Mucosa of descending colon (tissue), 3 donors: Measurements from ENCODE around the gene AUH. TPM values are rescaled to one million over a fixed set of nuclear protein-coding genes. Genes with fewer than 3 reads are reported as not detected.

Experiments used
- ATAC-seq: fragments of 200-7000 bp; cut with Tn5 transposase; one replicate; pipeline ENCODE4 v1.9.1; 2020; ENCODE audit warnings: mild to moderate bottlenecking, moderate library complexity
- DNase-seq, 3 donors: peaks; one replicate each; pipeline ENCODE4 v3.0.0-alpha.2; 2020
- H3K36me3 ChIP-seq: fragments of 200-600 bp; one replicate; pipeline ENCODE4 v1.8.0; 2021; ENCODE audit warnings: low read depth, mild to moderate bottlenecking
- H3K4me1 ChIP-seq: fragments of 200-600 bp; one replicate; pipeline ENCODE4 v1.8.0; 2021; ENCODE audit warnings: low read depth, mild to moderate bottlenecking
- H3K4me3 ChIP-seq: fragments of 200-600 bp; one replicate; pipeline ENCODE4 v1.8.0; 2021; ENCODE audit warnings: mild to moderate bottlenecking
- H3K9me3 ChIP-seq: fragments of 200-600 bp; one replicate; pipeline ENCODE4 v1.8.0; 2021; ENCODE audit warnings: mild to moderate bottlenecking
- CTCF ChIP-seq: fragments of 200-600 bp; IDR thresholded peaks from one replicate; pipeline ENCODE4 v1.8.0; 2022; ENCODE audit warnings: antibody characterized with exemption, mild to moderate bottlenecking
- intact Hi-C, 2 donors: fragments of 100-400 bp; cut with DNase I in 1 of 2; cut with micrococcal nuclease in 1 of 2; formaldehyde crosslinking; loops; one replicate each; pipeline versions ENCODE4 v1.11.0 to v1.11.1; 2022; cut with DNase I, micrococcal nuclease
- total RNA-seq, 3 donors: library from RNA; stranded (reverse); fragmentation: NEBNext Ultra II Directional in 2 of 3; extraction: Animal tissue kit (Norgen Biotek cat#: 25700) in 2 of 3; gene quantifications; one replicate each; pipeline versions ENCODE4 v1.2.1 to v1.2.4, GENCODE V29; 2021 to 2023
- donor health status: DM: no; HTN: no; CAD: no; lungs with moderate emphysema.
- donor health status: DM: no; HTN: no; CAD: no.
- donor health status: DM: no; HTN: yes; CAD: no.

Gene AUH
- total RNA-seq, 3 donors from 2014 or later: 18.2 to 37.2 (median 26.6) TPM

GRCh38 chr9:91192381-91193086 lies 169.2 kb downstream of the AUH start:
- Histone ChIP-seq H3K36me3 (no peaks in the 10 kb centered on the region), H3K9me3 (no peaks in the 10 kb centered on the region), H3K4me1 (peaks cover 48% of the 10 kb centered on the region), H3K4me3 (no peak overlapping the region)
- no peak for TF ChIP-seq CTCF
- DNase-seq (peak in 1 of 3 donors; percentile 39), ATAC-seq (no peak)
- intact Hi-C loops: loop anchor here in 1 of 2 donors (10.0 kb wide), 1 partner anchor 232 kb away; the partner anchor contains the start of gene NFIL3

GRCh38 chr9:91191411-91192380 lies 170.0 kb downstream of the AUH start:
- Histone ChIP-seq H3K4me3 (no peak overlapping the region), H3K9me3 (no peaks in the 10 kb centered on the region), H3K36me3 (no peaks in the 10 kb centered on the region), H3K4me1 (peaks cover 41% of the 10 kb centered on the region)
- DNase-seq (peak in 1 of 3 donors; percentile 22), ATAC-seq (no peak)
- intact Hi-C loops: loop anchor here in 1 of 2 donors (10.0 kb wide), 1 partner anchor 233 kb away; the partner anchor contains the start of gene NFIL3
- TF ChIP-seq CTCF: no peak

DNA sequence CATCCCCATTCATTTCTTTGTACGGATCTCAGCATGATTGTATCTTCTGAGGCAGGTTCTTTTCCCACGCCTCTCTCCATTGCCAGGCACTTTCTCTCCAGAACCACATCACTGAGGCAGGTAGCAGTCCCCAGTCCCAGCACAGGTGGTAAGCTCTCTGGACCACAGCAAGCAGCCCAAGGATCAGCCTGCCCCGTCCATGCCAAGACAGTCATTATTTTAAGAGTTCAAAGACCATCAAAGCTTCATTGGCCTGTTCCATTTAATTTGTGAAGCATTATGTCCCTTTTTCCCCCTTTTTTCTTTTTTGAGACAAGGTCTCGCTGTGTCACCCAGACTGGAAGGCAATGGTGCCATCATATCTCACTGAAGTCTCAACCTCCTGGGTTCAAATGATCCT lies 171.7 kb downstream of the AUH start:
- H3K4me3 ChIP-seq: no peak overlapping the region
- no peaks in the 10 kb centered on the region for H3K36me3 ChIP-seq
- DNase-seq (no peak), ATAC-seq (no peak)
- TF ChIP-seq CTCF: no peak
- no peaks in the 10 kb centered on the region for H3K9me3 ChIP-seq
- intact Hi-C loops: loop anchor here in 1 of 2 donors (10.0 kb wide), 1 partner anchor 235 kb away; the partner anchor contains the start of gene NFIL3
- H3K4me1 ChIP-seq: peaks cover 26% of the 10 kb centered on the region

GRCh38 chr9:91188719-91189590 lies 172.8 kb downstream of the AUH start:
- intact Hi-C loops: no loop called here
- DNase-seq: peak in 1 of 3 donors; percentile 15
- H3K36me3 ChIP-seq: no peaks in the 10 kb centered on the region
- no peak overlapping the region for H3K4me3 ChIP-seq
- H3K4me1 ChIP-seq: peaks cover 15% of the 10 kb centered on the region
- no peak for TF ChIP-seq CTCF
- H3K9me3 ChIP-seq: no peaks in the 10 kb centered on the region
- no peak for ATAC-seq

GRCh38 chr9:91187965-91188344 lies 173.8 kb downstream of the AUH start:
- Histone ChIP-seq H3K4me3 (no peak overlapping the region), H3K4me1 (peaks cover 9% of the 10 kb centered on the region), H3K9me3 (no peaks in the 10 kb centered on the region), H3K36me3 (no peaks in the 10 kb centered on the region)
- DNase-seq: peak in 1 of 3 donors; percentile 14
- TF ChIP-seq CTCF: no peak
- no peak for ATAC-seq
- intact Hi-C loops: no loop called here
